Measurements from ENCODE around the gene ZNF579.
A peak's percentile ranks its signal among the peaks of the same experiment; 100 is the strongest.
"Not testable (repeated sequence)": the region's sequence is repeated elsewhere in the genome, so short reads cannot be mapped to it uniquely, and the experiment has no call there.

ZNF579 gene

GRCh38 chr19:55592391-55593090 is 11.9 kb upstream of the ZNF579 start:
- no peak for DNase-seq

DNA sequence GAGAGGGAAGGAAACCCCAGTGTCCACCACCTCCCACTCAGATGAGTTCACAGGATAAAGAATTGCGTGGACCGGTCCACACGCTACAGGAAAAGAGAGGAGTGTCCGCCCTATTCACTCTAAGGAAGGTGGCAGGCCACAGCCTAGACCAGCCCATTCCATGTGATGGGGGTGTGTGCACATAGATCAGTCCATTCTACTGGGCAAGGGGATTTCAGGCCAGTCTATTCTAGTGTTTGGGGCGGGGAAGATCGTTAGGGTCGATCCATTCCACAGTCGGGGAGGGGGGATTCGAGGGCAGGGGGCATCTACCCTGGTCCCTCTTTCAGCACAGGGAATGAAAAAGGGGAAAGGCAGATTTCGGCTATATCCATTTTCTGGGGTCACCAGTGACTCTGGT is 10.9 kb upstream of the ZNF579 start:
- DNase-seq, result no peak

DNA sequence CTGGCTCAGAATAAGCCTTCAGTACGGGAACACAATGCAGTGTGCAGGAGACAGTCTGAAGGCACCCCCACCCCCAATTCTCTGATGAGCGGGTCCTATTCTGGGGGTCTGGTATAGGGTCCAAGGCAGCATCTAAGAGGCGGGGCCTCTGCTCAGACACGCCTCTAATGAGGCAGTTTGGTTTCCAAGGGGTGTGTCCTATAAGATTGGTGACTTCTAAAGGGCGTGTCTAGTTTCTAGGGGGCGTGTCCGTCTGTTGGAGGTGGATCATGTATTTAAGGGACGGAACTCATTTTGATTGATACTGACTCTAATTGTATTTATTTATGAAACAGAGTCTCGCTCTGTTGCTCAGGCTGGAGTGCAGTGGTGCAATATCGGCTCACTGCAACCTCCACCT is 10.0 kb upstream of the ZNF579 start:
- no peak for DNase-seq

- no peak for DNase-seq
Measured at GRCh38 chr19:55590109-55590508, 9.5 kb upstream of the ZNF579 start.

- DNase-seq, result no peak
Measured at GRCh38 chr19:55588738-55589137, 8.1 kb upstream of the ZNF579 start.

DNA sequence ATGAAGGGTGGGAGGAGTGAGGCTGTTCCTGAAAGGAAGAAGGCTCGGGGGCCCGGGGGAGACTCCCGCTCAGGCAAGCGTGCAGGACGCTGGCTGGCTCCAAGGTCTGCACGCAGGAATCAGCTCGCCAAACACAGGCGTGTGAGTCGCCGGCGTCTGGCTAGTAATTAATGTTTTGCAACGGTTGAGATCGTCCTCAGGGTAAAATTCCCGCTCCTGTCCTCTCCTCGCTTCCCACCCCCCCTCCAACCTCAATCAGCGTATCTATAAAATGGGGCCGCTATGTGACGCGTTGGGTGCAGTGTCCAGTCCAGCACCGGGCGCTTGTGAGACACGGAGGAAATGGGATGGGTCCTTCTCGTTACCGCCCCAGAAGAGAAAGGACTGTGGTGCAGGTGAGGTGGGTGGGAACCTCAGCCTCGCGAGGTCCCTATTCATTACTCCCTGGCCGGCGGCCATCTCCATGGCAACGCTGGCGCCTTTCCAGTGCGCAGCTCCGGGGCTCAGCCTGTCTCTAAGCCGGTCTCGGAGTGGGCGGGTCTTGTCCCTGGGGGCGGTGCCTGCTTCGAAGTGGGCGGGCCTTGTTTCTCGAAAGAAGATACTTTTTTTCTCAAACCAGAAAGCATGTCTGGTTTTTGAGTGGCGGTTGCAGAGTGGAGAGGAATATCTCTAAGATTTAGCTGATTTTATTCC is 6.5 kb upstream of the ZNF579 start:
- peak; percentile 98 for DNase-seq

- no peak for DNase-seq
Measured at GRCh38 chr19:55585658-55586339, 5.2 kb upstream of the ZNF579 start.

- no peak for DNase-seq
Measured at GRCh38 chr19:55584871-55585270, 4.2 kb upstream of the ZNF579 start.

DNA sequence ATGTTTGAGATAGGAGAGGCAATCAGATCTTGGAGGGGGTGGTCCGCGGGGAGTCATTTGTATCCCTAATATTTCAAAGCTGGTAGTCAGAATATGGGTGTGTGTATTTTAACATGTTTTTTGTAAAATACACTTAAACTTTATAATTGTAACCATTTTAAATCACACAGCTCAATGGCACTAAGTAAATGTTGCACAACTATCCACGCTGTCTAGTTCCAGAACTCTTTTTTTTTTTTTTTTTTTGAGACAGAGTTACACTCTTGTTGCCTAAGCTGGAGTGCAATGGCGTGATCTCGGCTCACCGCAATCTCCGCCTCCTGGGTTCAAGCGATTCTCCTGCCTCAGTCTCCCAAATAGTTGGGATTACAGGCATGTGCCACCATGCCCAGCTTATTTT is 3.2 kb upstream of the ZNF579 start:
- DNase-seq, result not testable (repeated sequence)

- not testable (repeated sequence) for DNase-seq
Measured at GRCh38 chr19:55582284-55582683, 1.6 kb upstream of the ZNF579 start.

DNA sequence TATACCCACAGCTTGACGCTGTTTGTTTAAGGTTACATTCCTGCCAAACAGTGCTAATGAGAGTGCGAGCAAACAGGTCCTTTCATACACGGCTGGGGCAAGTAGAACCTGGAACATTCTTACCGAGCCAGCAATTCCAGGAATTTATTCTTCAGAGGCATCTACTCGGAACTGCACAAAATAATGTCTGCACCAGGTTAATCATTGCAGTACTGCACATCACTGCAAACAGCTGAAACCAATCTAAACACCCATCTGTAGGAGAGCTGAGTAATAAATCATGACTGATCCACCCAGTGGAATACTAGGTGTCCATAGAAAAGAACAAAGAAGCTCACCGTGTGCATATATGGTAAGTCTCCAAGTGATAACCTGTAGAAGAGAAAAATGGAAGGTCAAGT is 1.2 kb upstream of the ZNF579 start:
- DNase-seq, result no peak

DNA sequence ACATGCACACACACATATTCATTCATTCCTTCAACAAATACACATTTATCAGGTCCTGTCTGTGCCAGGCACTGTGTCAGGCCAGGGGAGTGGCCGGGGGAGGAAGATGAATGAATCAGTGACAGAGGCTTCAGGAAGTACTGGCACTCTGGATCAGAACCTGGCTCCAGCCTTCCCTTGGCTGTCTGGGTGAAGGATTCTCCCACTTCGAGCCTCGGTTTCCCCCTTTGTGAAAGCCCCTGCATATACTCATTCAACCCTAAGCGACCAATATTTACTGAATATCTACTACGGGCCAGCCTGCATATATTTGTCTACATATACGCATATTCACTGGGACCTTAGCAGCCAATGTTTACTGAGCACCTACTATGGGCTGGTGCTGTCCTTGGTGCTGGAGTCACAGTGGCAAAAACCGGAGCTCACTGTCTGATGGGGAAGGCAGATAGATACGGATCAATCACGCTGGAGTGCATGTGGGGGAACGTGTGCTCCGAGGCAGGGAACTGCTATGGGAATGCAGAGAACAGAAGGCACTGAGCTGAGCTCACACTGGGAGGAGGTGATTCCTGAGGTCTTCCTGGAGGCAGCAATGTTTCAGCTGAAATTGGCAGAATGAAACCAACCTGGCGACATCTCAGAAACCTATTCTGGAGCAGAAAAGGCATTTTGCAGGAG is 636 bp upstream of the ZNF579 start:
- no peak for DNase-seq

- DNase-seq, result no peak
Measured at GRCh38 chr19:55579766-55580621, 654 bp downstream of the ZNF579 start.

GRCh38 chr19:55578761-55579747 is 1.6 kb downstream of the ZNF579 start:
- no peak for DNase-seq

- no peak for DNase-seq
Measured at GRCh38 chr19:55578031-55578760, 2.5 kb downstream of the ZNF579 start.

GRCh38 chr19:55576746-55577145 is 3.9 kb downstream of the ZNF579 start:
- DNase-seq, result no peak

DNA sequence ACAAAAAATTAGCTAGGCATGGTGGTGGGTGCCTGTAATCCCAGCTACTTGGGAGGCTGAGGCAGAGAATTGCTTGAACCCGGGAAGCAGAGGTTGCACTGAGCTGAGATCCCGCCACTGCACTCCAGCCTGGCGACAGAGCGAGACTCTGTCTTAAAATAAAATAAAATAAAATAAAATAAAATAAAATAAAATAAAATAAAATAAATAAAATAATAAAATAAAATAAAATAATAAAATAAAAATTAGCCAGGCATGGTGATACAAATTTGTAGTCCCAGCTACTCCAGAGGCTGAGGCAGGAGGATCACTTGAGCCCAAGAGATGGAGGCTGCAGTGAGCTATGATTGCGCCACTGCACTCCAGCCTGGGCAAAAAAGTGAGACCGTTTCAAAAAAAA is 6.7 kb downstream of the ZNF579 start:
- DNase-seq, result not testable (repeated sequence)

- not testable (repeated sequence) for DNase-seq
Measured at GRCh38 chr19:55569477-55569876, 11.2 kb downstream of the ZNF579 start.

DNA sequence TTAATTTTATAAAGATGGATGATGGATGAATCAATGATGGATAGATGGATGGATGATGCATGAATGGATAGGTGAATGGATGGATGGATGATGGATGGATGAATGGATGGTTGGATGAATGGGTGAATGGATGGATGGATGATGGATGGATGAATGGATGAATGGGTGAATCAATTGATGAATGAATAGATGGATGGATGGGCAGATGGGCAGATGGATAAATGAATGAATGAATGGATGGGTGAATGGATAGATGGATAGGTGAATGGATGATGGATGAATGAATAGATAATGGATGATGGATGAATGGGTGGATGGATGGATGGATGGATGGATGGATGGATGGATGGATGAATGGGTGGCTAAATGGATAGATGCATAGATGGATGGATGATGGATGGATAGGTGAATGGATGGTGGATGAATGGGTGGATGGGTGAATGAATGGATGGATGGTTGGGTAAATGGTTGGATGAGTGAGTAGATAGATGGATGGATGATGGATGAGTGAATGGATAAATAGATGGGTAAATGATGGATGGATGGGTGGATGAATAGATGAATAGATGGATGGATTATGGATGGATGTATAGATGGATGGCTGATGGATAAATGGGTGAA is 12.8 kb downstream of the ZNF579 start:
- no peak for DNase-seq

GRCh38 chr19:55566823-55567222 is 13.8 kb downstream of the ZNF579 start:
- DNase-seq, result no peak

Measured in NCI-H1105 (cell line).